ENCODE measurements around the gene C19orf73.

The C19orf73 gene

DNA sequence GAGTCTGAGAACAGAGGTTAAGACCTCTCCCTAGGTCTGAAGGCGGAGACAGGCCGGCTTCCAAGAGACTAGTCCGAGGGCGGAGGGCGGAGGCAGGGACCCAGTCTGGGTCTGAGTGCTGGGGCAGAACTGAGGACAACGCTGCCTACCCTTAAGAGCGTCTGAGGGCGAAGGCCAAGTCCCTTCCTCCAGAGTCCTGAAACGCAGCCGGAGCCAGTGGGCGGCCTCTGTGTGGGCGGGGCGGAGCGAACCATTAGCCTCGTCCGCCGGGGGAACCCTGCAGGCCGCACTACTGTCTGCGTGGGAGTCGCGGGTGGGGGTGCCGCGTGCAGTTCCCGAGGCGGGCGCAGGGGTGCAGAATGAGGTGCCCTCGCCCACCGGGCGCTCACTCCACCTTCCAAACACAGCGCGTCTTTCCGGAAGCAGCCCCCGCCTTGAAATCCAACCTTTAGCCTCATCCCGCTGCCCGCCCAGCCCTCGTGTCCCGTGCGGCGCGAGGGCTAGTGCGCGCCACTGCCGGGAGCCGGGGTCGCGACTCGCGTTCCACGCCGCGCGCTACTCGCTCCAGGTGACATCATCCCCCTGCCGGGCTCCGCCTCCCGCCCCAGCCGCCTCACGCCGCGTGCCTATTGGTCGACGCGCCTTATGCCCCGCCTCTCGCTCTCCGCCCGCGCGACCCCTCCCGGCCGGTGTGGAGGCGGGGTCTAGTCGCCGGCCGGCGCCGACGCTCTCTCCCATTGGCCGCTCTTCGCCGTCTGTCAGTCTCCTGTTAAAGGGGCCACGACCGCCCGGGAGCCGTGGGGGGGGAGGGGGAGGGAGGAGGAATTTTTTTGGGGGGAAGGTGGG is at the start of gene C19orf73:
Gene C19orf73 (minus strand): TSS at position 579 of the 846 bp plus-strand sequence. CDS start 121 bp downstream, at position 458.
- peak; percentile 87 to 91 for DNase-seq (ENCODE audit: low read depth in 2 of 2)

- DNase-seq (ENCODE audit: low read depth in 2 of 2) = no peak
These were observed 49.5 kb upstream of the C19orf73 start for GRCh38 chr19:49168421-49168820.

- DNase-seq (ENCODE audit: low read depth in 2 of 2) = no peak
These were observed 49.0 kb upstream of the C19orf73 start for GRCh38 chr19:49167857-49168409.

DNA sequence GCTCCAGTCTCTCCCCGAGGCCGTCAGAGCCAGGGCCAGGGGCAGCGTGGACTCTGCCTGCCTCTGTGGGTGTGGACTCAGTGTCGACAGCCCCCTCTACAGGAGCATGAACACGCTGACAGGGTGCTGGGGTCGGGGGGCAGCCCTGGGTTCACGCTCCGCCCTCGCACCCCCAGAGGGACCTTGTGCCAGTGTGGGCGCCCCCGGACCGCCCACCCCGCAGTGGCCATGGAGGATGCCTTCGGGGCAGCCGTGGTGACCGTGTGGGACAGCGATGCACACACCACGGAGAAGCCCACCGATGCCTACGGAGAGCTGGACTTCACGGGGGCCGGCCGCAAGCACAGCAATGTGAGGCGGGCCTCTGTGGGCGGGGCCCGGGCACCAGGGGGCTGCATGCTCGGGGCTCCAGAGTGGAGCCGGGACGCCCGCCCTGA is 46.9 kb upstream of the C19orf73 start:
- DNase-seq (ENCODE audit: low read depth in 2 of 2) = no peak

DNA sequence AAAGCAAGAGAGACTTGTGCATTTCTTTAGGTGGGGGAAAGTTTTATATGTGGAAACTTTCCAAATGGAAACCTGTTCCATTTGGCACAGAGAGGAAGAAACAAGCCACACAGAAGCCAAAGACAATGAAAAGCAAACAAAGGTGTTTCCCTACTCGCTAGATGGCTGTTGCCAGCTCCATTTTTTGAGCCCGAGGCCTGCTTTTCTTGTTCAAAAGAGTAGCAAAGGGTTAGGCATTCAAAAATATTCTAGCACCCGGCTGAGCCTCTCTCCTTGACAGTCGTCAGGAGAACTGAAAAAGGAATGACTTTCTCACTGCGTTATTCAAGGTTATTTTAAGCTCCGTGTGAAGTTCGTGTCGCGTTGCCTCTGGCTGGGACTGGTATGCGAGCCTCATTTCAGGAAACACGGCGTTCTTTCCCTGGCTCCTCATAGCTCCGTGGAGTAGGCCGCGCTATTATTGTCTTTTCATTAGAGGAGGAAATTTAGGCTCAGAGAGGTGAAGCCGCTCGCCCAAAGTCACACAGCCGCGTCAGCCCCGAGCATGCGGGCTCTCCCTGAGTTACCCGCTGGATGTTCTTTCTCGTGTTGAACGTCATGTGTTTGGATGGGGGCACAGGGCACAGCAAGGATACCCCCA is 46.3 kb upstream of the C19orf73 start:
- DNase-seq (ENCODE audit: low read depth in 2 of 2) = no peak

- no peak for DNase-seq (ENCODE audit: low read depth in 2 of 2)
These were observed 43.0 kb upstream of the C19orf73 start for GRCh38 chr19:49161987-49162386.

DNA sequence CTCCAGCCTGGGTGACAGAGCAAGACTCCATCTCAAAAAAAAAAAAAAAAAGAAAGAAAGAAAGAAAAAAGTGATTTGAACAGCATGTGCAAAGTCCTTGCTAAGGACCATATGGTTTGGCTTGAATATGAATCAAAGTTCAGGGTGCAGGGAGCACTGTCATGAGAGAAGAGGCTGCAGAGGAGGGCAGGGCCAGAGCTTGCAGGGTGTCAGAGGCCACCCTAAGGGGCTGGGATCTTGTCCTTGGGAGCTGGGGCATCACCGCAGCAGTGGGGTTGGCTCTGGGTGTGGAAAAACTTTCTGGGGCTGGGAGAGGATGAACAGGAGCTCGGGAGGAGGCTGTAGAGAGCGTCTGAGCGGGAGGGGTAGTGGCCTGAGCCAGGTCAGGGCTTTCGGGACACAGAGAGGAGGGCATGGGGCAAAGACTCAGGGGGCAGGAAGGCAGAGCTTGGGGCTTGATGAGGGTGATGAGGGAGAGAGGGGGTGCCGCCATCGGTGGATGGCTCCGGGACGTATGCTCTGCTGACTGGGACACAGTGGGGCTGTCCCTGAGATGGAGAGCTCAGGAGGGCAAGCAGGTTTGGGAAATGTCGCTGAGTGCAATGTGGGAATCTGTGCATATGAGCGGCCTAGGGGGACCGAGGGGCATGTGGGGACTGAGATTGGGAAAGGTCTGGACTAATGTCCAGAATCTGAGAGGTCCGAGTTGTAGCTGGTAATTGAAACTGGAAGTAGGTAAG is 41.7 kb upstream of the C19orf73 start:
- DNase-seq (ENCODE audit: low read depth in 2 of 2) = no peak

DNA sequence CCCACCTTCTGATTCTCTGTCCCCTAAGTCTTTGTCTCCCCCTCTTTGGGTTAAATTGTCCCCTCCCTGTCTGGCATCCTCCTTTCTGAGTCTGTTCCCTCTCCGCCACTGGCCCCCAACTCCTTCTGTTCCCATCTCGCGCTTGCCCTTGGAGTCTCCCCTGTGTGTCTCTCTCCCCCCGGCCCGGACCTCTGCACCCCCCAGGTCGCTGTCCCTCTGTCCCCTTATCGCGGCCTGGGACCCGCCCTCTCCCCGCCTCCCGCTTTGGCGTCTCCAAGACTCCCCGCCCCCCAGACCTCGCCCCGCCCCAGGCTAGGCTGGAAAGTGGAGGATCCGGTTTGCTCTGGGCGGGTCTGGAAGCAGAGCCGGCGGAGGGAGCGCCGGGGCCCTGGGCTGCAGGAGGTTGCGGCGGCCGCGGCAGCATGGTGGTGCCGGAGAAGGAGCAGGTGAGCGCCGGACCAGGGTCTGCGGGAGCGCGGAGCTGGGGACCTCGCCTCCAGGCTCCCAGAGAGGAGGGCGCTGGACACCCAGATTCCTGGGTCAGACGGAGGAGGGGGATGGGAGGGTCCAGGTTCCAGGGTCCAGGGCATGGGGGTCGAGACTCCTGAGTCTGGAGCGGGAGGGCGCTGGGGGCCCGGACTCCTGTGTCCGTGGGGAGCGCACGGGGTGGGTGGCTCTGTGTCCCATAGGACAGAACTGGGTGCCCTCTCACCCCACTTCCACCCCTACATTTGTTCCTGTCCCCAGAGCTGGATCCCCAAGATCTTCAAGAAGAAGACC is 38.7 kb upstream of the C19orf73 start, which contains the start of gene TRPM4:
Gene TRPM4 (plus strand): TSS at position 348 of the 780 bp plus-strand sequence. CDS start 75 bp downstream, at position 423.
- no peak for DNase-seq (ENCODE audit: low read depth in 2 of 2)

DNA sequence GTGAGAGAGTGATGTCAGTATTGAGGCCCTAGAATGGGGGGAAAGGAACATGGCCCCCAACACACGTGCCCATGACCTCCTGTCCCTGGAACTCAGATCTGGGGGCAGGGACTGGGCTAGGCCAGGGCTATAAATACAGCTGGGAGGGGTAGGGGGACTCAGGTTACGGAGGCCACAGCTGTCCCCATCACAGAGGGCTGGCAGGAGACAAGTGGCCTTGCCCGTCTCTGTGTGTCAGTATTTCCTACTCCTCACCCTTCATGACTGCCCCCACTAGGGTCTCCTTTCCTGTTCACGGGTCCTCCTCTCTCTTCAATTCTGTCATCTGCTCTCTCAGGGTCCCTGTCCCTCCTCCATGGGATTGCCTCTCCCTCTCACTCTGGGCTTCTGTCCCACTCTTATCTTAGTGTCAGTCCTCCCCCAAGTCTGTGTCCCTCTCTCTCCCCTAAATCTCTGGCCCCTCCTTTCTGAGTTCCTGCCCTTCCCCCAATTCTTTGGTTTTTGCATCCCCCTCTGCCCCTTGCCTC is 36.9 kb upstream of the C19orf73 start:
- DNase-seq (ENCODE audit: low read depth in 2 of 2) = no peak

DNA sequence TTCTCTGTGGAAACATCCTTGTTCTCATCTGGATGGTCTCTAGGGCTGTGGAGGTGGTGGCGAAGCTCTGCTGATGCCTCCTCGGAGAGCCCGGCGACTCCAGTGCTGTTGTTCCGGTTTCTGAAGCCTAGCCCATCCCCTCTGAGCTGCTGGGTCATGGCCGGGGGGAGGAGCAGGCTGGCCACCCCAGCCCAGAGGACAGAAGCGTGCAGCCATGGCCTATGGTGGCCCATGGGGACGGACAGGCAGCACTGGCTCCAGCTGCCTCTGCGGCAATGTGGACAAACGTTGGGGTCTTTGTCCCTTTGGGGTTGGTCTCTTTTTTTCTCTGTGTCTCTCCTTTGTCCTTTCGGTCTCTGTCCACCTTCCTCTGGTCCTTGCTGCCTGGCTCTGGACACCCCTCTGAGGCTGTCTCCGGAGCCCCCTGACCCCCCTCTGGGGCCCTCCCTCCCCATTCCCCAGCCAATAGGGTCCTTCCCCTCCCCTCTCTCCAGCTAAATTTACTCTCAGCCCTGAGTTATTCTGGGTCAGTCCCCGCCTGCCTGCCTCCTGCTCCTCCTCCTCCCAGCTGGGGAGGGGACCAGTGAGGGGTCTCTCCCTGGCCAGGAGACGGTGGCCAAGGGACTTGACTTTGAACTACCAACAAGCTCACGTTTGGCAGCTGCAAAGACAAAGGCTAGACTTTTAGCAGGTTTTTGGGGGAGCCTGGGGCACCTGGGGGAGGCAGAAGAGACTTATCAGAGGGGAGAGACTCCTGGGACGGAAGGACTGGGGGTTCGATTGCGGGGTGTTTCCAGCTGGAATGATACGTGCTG is 36.3 kb upstream of the C19orf73 start, which contains the start of gene HRC:
Gene HRC (minus strand): TSS at position 392 of the 815 bp plus-strand sequence. CDS start 159 bp downstream, at position 233.
- no peak for DNase-seq (ENCODE audit: low read depth in 2 of 2)

- no peak for DNase-seq (ENCODE audit: low read depth in 2 of 2)
These were observed 35.3 kb upstream of the C19orf73 start for GRCh38 chr19:49154279-49154678.

- no peak for DNase-seq (ENCODE audit: low read depth in 2 of 2)
These were observed 34.3 kb upstream of the C19orf73 start for GRCh38 chr19:49153167-49153809.

DNA sequence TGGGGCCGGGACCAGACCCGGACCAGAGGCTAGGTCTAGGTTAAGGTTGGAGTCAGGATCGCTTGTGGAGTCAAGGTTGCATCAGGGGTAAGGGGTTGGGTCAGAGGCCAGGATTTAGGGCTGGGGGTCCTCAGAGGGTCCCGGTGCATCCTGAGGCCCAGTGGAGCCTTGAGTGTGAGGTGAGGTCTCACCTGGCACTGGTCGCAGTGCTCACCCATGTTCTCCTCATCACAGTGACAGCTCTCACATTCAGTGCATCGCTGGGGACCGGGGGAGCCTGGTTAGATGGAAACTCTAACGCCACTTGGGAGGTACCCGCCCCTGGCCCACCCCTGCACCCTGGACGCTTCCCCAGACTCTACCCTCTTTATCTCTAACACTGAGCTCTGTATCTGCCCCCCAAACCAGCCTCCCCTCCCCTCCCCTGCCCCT is 33.2 kb upstream of the C19orf73 start:
- DNase-seq (ENCODE audit: low read depth in 2 of 2) = no peak

DNA sequence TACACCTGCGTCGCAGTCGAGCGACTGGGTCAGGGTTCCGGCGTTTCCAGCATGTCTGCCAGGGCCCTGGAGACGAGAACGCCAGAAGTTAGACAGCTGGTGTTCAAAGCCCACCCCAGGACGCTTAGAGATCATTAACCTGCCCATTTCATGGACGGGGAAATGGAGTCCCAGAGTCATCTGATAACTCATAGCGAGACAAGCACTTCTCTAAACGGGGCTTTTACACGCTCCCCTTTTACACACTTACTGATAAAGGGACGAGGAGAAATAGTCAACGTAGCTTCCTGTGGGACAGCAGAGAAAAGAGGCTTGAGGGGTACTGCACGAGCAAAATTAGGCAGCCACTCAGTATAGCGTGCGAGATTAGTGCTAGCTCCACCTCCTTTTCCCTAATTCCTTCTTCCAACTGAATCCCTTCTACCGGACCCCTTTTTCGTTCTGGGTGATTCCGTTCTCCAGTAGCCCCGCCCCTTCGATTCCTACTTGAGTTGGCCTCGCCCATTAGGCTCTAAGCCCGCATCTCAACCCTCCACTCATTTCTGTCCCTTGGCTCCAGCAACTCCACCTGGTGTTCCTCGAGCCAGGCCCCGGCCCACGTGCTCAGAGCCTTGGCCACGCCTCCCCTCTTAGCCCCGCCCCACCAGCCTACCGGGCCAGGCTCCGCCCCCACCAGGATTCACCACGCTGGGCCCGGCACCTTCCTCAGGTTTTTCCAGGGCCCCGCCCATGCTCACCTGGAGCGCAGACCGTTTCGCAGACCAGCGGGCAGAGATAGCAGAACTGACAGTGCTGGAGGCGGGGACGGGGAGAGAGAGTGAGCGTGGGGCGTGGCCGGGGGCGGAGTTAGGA is 32.5 kb upstream of the C19orf73 start:
- DNase-seq (ENCODE audit: low read depth in 2 of 2) = no peak

- DNase-seq (ENCODE audit: low read depth in 2 of 2) = no peak
These were observed 32.0 kb upstream of the C19orf73 start for GRCh38 chr19:49150944-49151243.

DNA sequence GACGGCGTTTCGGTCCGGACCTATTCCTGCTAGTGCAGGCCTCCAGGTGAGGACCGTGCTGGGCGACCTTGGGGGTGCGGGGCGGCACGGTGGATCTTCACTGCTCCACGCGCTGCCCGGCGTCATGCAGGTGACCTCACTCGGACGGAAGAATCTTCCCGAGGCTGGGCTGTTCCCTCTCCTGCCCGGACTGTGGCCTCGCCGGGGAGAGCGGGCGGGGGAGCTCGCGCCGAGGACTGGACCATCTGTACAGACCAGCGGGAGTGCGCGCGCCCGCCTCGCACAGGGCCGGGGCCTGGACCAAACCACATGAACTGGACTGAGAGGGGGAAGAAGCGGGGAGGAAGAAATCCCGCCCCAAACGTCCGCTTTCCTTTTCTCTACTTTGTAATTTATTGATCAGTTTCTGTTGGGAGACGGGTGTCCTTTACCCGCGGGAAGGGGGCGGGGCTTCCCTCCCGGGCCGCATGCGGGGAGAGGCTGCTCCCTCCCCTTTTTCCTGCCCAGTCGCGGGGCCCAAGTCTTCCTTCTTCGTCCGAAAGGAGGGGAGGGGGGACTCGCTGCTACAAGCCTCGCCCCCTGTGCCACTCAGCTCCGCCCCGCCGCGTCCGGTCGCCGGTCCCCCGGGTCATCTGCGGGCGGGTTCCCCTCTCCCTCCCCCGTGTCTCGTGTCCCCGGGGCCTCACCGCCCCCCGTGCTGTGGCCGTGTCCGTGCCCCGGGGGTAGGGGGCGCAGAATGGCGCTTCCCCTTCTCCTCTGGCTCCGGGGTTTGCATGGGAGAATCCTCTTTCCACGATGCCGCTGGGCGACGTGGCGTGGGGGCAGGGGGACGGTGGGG is 31.4 kb upstream of the C19orf73 start:
- no peak for DNase-seq (ENCODE audit: low read depth in 2 of 2)

DNA sequence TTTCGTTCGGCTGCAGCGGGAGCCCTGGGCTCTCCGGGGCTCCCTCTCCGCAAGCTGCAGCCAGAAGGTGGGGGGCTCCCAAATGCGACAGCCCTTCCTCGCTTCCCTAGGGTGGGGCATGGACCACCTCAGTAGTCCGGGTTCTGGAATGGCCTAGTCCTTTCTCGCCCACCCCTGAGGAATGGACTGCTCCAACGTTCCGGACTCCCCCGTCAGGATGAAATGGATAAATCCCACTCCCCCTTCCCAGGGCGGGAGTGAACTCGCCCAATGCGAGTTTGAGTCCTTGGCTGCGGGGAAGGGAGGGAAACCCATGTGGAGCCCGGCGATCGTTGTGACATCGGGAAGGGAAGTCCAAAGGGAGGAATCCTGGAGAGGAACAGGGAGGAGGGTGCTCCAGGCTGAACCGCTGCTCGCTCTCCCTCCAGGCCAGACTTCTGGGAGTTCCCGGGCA is 30.7 kb upstream of the C19orf73 start:
- DNase-seq (ENCODE audit: low read depth in 2 of 2) = no peak
